HepG2 (cell line): ENCODE data around the gene C10orf90. TPM values are rescaled to one million over a fixed set of nuclear protein-coding genes. Genes with fewer than 3 reads are reported as not detected.

Source experiments
- ATAC-seq: fragments of 200-7000 bp; cut with Tn5 transposase; 3 replicates; pipeline ENCODE4 v1.9.1; 2020; ENCODE audit warnings: mild to moderate bottlenecking, moderate library complexity
- BruUV-seq: library from RNA; stranded (reverse); fragments of 400-500 nt; replicated peaks from 2 replicates; lab custom pipeline; 2021; lab: Mats Ljungman, UMichigan
- CTCF ChIA-PET: fragments of 300-600 bp; formaldehyde crosslinking; extraction: SDS; loops from one replicate; lab custom pipeline; 2021; ENCODE audit warnings: low total read pairs, inconsistent platforms, low intra/inter-chr PET ratio; lab: Yijun Ruan, JAX
- POLR2A ChIA-PET: fragments of 350-600 bp; sonication (Branson Sonifier 250); formaldehyde crosslinking; loops from one replicate; lab custom pipeline; 2020; ENCODE audit warnings: antibody characterized with exemption, inconsistent platforms; lab: Yijun Ruan, JAX
- DNase-seq: peaks from one replicate; pipeline ENCODE4 v3.0.0-alpha.2; 2015; ENCODE audit warnings: low spot score
- FAIRE-seq: peaks from 3 replicates; lab custom pipeline; 2011; peaks lifted over from hg19 to GRCh38; lab: Jason Lieb, UNC
- H2AFZ ChIP-seq: one replicate; pipeline ENCODE4 v1.6.1; 2011; ENCODE audit warnings: low read length, inconsistent platforms
- H3K27ac ChIP-seq: fragments of 300-600 bp; 3 replicates; pipeline ENCODE4 v1.8.0; 2011; ENCODE audit warnings: mixed run types, mild to moderate bottlenecking, mixed read lengths, low read length, inconsistent platforms; ENCODE audit not compliant: insufficient read depth; ENCODE audit errors: extremely low read length
- H3K27me3 ChIP-seq, 2 experiments: fragments of 200-600 bp in 1 of 2; 2 replicates in 1 of 2; 3 replicates in 1 of 2; pipeline versions ENCODE4 v1.6.0 to v1.8.0; 2011; ENCODE audit warnings: low read length in 2 of 2, mild to moderate bottlenecking in 2 of 2, moderate library complexity in 2 of 2, inconsistent platforms in 1 of 2; ENCODE audit not compliant: insufficient read depth in 2 of 2, control insufficient read depth in 1 of 2
- H3K36me3 ChIP-seq, 2 experiments: fragments of 200-600 bp in 1 of 2; replicated peaks in 1 of 2; 2 replicates in 1 of 2; 3 replicates in 1 of 2; pipeline versions ENCODE4 v1.5.1 to v1.8.0; 2011; ENCODE audit warnings: low read length in 2 of 2, inconsistent platforms in 1 of 2; ENCODE audit not compliant: insufficient read depth in 2 of 2, control insufficient read depth in 1 of 2
- H3K4me1 ChIP-seq: 2 replicates; pipeline ENCODE4 v1.5.1; 2012; ENCODE audit warnings: low read length, inconsistent platforms; ENCODE audit not compliant: insufficient read depth
- H3K4me2 ChIP-seq: 2 replicates; pipeline ENCODE4 v1.6.0; 2011; ENCODE audit warnings: low read depth, low read length, inconsistent platforms
- H3K4me3 ChIP-seq, 3 experiments: fragments of 200-600 bp in 1 of 3; sonication (generic), shearing (Covaris generic) in 1 of 3; replicated peaks in 1 of 3; 2 replicates each; pipeline ENCODE4 v1.5.1; 2011 to 2016; ENCODE audit warnings: low read length in 3 of 3, inconsistent platforms in 2 of 3, low read depth in 2 of 3, mild to moderate bottlenecking in 2 of 3, control low read depth in 1 of 3, mixed read lengths in 1 of 3; ENCODE audit not compliant: insufficient read depth in 1 of 3
- H3K79me2 ChIP-seq: one replicate; pipeline ENCODE4 v1.6.1; 2011; ENCODE audit warnings: low read length, inconsistent platforms; ENCODE audit not compliant: insufficient read depth
- H3K9ac ChIP-seq: 2 replicates; pipeline ENCODE4 v1.6.0; 2011; ENCODE audit warnings: mild to moderate bottlenecking, low read depth, low read length, inconsistent platforms; ENCODE audit not compliant: insufficient read depth
- H3K9me3 ChIP-seq: 2 replicates; pipeline ENCODE4 v1.5.1; 2012; ENCODE audit warnings: mild to moderate bottlenecking, low read length
- H4K20me1 ChIP-seq: 2 replicates; pipeline ENCODE4 v1.6.0; 2011; ENCODE audit warnings: inconsistent platforms, mild to moderate bottlenecking, low read length, moderate library complexity; ENCODE audit not compliant: insufficient read depth
- ELF3 ChIP-seq: IDR thresholded peaks from 2 replicates; pipeline ENCODE4 v1.6.1; 2016; ENCODE audit warnings: missing genetic modification reagents, missing compliant biosample characterization
- HNRNPK ChIP-seq: fragments of 200-400 bp; formaldehyde crosslinking; IDR thresholded peaks from 2 replicates; pipeline ENCODE4 v1.6.1; 2018; ENCODE audit warnings: low read length, low read depth, moderate library complexity, mild to moderate bottlenecking; ENCODE audit not compliant: poor library complexity, severe bottlenecking
- HNRNPL ChIP-seq: fragments of 200-400 bp; formaldehyde crosslinking; IDR thresholded peaks from 2 replicates; pipeline ENCODE4 v1.6.1; 2017; ENCODE audit warnings: mild to moderate bottlenecking, low read depth, low read length
- KMT2A ChIP-seq: sonication (generic); formaldehyde crosslinking; IDR thresholded peaks from 2 replicates; pipeline ENCODE4 v1.4.0; 2020; ENCODE audit warnings: missing genetic modification reagents
- PCBP1 ChIP-seq: fragments of 200-400 bp; formaldehyde crosslinking; IDR thresholded peaks from 2 replicates; pipeline ENCODE4 v1.6.1; 2017; ENCODE audit warnings: mild to moderate bottlenecking, low read depth, low read length, borderline replicate concordance
- PHF21A ChIP-seq: sonication (generic); formaldehyde crosslinking; IDR thresholded peaks from 2 replicates; pipeline ENCODE4 v1.5.0; 2020; ENCODE audit warnings: mild to moderate bottlenecking, missing genetic modification reagents
- RBFOX2 ChIP-seq: fragments of 200-400 bp; formaldehyde crosslinking; IDR thresholded peaks from 2 replicates; pipeline ENCODE4 v1.6.1; 2017; ENCODE audit warnings: low read depth, mild to moderate bottlenecking, low read length
- REL ChIP-seq: sonication (generic); formaldehyde crosslinking; conservative IDR thresholded peaks from 2 replicates; pipeline ENCODE4 v1.8.0; 2022; ENCODE audit warnings: mild to moderate bottlenecking, missing genetic modification reagents, moderate library complexity
- TBP ChIP-seq: sonication (generic); formaldehyde crosslinking; IDR thresholded peaks from 2 replicates; pipeline ENCODE4 v1.5.0; 2020; ENCODE audit warnings: missing genetic modification reagents
- ZBTB3 ChIP-seq: sonication (generic); formaldehyde crosslinking; IDR thresholded peaks from 2 replicates; pipeline ENCODE4 v1.4.0; 2020; ENCODE audit warnings: low read depth, mild to moderate bottlenecking, moderate library complexity, missing genetic modification reagents, borderline replicate concordance
- ZFP37 ChIP-seq: sonication (generic); formaldehyde crosslinking; IDR thresholded peaks from 2 replicates; pipeline ENCODE4 v1.4.0; 2020; ENCODE audit warnings: missing genetic modification reagents, borderline replicate concordance
- ZNF263 ChIP-seq: sonication (generic); formaldehyde crosslinking; IDR thresholded peaks from 2 replicates; pipeline ENCODE4 v1.4.0; 2020; ENCODE audit warnings: missing genetic modification reagents
- ZNF670 ChIP-seq: sonication (generic); formaldehyde crosslinking; IDR thresholded peaks from 2 replicates; pipeline ENCODE4 v1.8.0; 2022; ENCODE audit warnings: mild to moderate bottlenecking, missing genetic modification reagents, borderline replicate concordance
- ZNF749 ChIP-seq: sonication (generic); formaldehyde crosslinking; IDR thresholded peaks from 2 replicates; pipeline ENCODE4 v1.8.0; 2022; ENCODE audit warnings: mild to moderate bottlenecking, missing genetic modification reagents, moderate library complexity, borderline replicate concordance
- ZNF75D ChIP-seq: sonication (generic); formaldehyde crosslinking; IDR thresholded peaks from 2 replicates; pipeline ENCODE4 v1.8.1; 2023; ENCODE audit warnings: missing genetic modification reagents, mild to moderate bottlenecking, borderline replicate concordance
- ZNF772 ChIP-seq: sonication (generic); formaldehyde crosslinking; IDR thresholded peaks from 2 replicates; pipeline ENCODE4 v1.5.0; 2020; ENCODE audit warnings: mild to moderate bottlenecking, missing genetic modification reagents
- ZNF83 ChIP-seq: sonication (generic); formaldehyde crosslinking; IDR thresholded peaks from 2 replicates; pipeline ENCODE4 v1.4.0; 2020; ENCODE audit warnings: missing genetic modification reagents, mild to moderate bottlenecking, borderline replicate concordance
- WGBS: methylation state at CpG from one replicate; pipeline ENCODE4 v1.1.6; 2017; ENCODE audit warnings: low lambda C conversion rate; 5-methylcytosine and 5-hydroxymethylcytosine counted together
- in situ Hi-C: cut with HindIII; loops from 2 replicates; pipeline ENCODE4 v1.10.0; 2017; ENCODE audit warnings: low pct_unique_long_range_greater_than_20kb; ENCODE audit not compliant: extremely low pct_ligation_motif_present
- intact Hi-C: fragments of 100-400 bp; cut with micrococcal nuclease; formaldehyde crosslinking; loops from one replicate; pipeline ENCODE4 v1.10.0; 2022; ENCODE audit not compliant: unreplicated experiment
- polyA plus RNA-seq, 8 experiments: library from polyadenylated mRNA; depleted of rRNA in 3 of 8; stranded (reverse) in 7 of 8; unstranded in 1 of 8; fragments of >200 nt; fragmentation: Illumina TruSeq in 4 of 8; extraction: Trizol in 4 of 8; gene quantifications; 2 replicates each; pipeline versions ENCODE4 v1.2.1 to v1.2.3, GENCODE V29; 2011 to 2016; ENCODE audit warnings: low read depth in 4 of 8, missing spikeins in 1 of 8, mixed read lengths in 1 of 8; ENCODE audit not compliant: insufficient read depth in 1 of 8
- total RNA-seq, 5 experiments: library from RNA; depleted of rRNA; stranded (reverse); fragments of >200 nt; fragmentation: Illumina TruSeq; extraction: Trizol; gene quantifications; 2 replicates each; pipeline ENCODE4 v1.2.3, GENCODE V29; 2016; ENCODE audit warnings: low read depth in 1 of 5
- TF ChIP-seq, protein P1 (sequence below): sonication (generic); formaldehyde crosslinking; conservative IDR thresholded peaks from 2 replicates; pipeline ENCODE4 v1.4.0; 2020; ENCODE audit warnings: missing genetic modification reagents
- TF ChIP-seq, protein P2 (sequence below): sonication (generic); formaldehyde crosslinking; IDR thresholded peaks from 2 replicates; pipeline ENCODE4 v1.5.1; 2020; ENCODE audit warnings: missing genetic modification reagents, mild to moderate bottlenecking, borderline replicate concordance

The C10orf90 gene
- total and polyA plus RNA-seq, 2 of the 13 experiments (the other 11 are each of a cell fraction or from before 2014, with no cell fraction given): not detected

DNA sequence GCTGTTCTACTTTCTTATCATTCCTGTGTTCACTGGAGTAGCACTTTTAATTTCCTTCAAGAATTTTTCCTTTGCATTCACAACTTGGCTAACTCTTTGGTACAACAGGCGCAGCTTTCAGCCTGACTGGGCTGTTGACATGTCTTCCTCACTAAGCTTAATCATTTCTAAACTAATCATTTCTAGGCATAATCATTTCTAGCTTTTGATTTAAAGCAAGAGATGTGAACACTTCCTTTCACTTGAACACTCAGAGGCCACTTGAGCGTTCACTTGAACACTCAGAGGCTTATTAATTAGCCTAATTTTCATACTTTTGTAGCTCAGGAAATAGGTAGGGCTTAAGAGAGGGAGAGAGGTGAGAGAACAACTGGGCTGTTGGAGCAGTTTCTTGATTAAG, 15.9 kb downstream of the C10orf90 start:
- in situ Hi-C loops: no loop called here
- BruUV-seq: no TSS peak
- Histone ChIP-seq H3K9me3 (no peaks in the 10 kb centered on the region), H4K20me1 (no peaks in the 10 kb centered on the region), H3K4me2 (no peak overlapping the region), H2AFZ (no peak overlapping the region)
- TF ChIP-seq, protein P1, sequence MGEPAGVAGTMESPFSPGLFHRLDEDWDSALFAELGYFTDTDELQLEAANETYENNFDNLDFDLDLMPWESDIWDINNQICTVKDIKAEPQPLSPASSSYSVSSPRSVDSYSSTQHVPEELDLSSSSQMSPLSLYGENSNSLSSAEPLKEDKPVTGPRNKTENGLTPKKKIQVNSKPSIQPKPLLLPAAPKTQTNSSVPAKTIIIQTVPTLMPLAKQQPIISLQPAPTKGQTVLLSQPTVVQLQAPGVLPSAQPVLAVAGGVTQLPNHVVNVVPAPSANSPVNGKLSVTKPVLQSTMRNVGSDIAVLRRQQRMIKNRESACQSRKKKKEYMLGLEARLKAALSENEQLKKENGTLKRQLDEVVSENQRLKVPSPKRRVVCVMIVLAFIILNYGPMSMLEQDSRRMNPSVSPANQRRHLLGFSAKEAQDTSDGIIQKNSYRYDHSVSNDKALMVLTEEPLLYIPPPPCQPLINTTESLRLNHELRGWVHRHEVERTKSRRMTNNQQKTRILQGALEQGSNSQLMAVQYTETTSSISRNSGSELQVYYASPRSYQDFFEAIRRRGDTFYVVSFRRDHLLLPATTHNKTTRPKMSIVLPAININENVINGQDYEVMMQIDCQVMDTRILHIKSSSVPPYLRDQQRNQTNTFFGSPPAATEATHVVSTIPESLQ (CRISPR knock-in tag): no peak
- no peak for TF ChIP-seq ZNF83 (CRISPR knock-in tag)
- TF ChIP-seq, protein P2, sequence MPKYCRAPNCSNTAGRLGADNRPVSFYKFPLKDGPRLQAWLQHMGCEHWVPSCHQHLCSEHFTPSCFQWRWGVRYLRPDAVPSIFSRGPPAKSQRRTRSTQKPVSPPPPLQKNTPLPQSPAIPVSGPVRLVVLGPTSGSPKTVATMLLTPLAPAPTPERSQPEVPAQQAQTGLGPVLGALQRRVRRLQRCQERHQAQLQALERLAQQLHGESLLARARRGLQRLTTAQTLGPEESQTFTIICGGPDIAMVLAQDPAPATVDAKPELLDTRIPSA (CRISPR knock-in tag): no peak
- TF ChIP-seq PCBP1: no peak
- TF ChIP-seq TBP (CRISPR knock-in tag): no peak
- TF ChIP-seq KMT2A (CRISPR knock-in tag): no peak
- TF ChIP-seq HNRNPL: no peak
- TF ChIP-seq ZNF670 (CRISPR knock-in tag): no peak
- TF ChIP-seq RBFOX2: no peak
- TF ChIP-seq ZNF263 (CRISPR knock-in tag): no peak
- no peak for TF ChIP-seq PHF21A (CRISPR knock-in tag)
- no peak for TF ChIP-seq ZFP37 (CRISPR knock-in tag)
- TF ChIP-seq ZNF772 (CRISPR knock-in tag): no peak
- TF ChIP-seq ZNF75D (CRISPR knock-in tag): no peak
- no peak for TF ChIP-seq HNRNPK
- no peak for TF ChIP-seq ZBTB3 (CRISPR knock-in tag)
- no peak for TF ChIP-seq ELF3 (CRISPR knock-in tag)
- TF ChIP-seq ZNF749: no peak
- TF ChIP-seq REL: no peak
- TF ChIP-seq, all 625 proteins: peak for 0
- FAIRE-seq (no peak), ATAC-seq (no peak), DNase-seq (no peak)
- Histone ChIP-seq H3K27me3 (no peaks in the 10 kb centered on the region; a peak in 1 of 5 replicates), H3K27ac (no peak overlapping the region), H3K4me1 (no peaks in the 10 kb centered on the region), H3K36me3 (no peaks in the 10 kb centered on the region), H3K9ac (no peak overlapping the region), H3K4me3 (no peak overlapping the region), H3K79me2 (no peaks in the 10 kb centered on the region)
- POLR2A ChIA-PET: no interaction called here
- 5% methylated on average over 2 of the region's 2 CpGs for WGBS
- intact Hi-C loops: no loop called here
- CTCF ChIA-PET: no interaction called here
